Endothelial cell of umbilical vein (primary cell): ENCODE results near the gene MTARC2. TPM values are rescaled to one million over a fixed set of nuclear protein-coding genes. Genes with fewer than 3 reads are reported as not detected.

Source experiments
- BruUV-seq: library from RNA; stranded (reverse); fragments of 400-500 nt; replicated peaks from 2 replicates; lab custom pipeline; 2021; lab: Mats Ljungman, UMichigan
- CTCF ChIA-PET: fragments of 300-600, 350-600 bp; sonication (Branson Sonifier 250); formaldehyde crosslinking; loops from one replicate; lab custom pipeline; 2021; ENCODE audit warnings: antibody characterized with exemption, inconsistent platforms; lab: Charles Lee
- POLR2A ChIA-PET: fragments of 300-600, 350-600 bp; sonication (Branson Sonifier 250); formaldehyde crosslinking; loops from one replicate; lab custom pipeline; 2021; ENCODE audit warnings: antibody characterized with exemption, inconsistent platforms; lab: Charles Lee
- DNase-seq: peaks from one replicate; pipeline ENCODE4 v3.0.0-alpha.2; 2011; ENCODE audit warnings: low read depth, low spot score
- FAIRE-seq: peaks from 2 replicates; lab custom pipeline; 2011; peaks lifted over from hg19 to GRCh38; lab: Jason Lieb, UNC
- H2AFZ ChIP-seq: 2 replicates; pipeline ENCODE4 v1.6.0; 2012; ENCODE audit warnings: low read depth, low read length, control low read depth, inconsistent platforms
- H3K27ac ChIP-seq: 2 replicates; pipeline ENCODE4 v1.5.1; 2011; ENCODE audit warnings: low read depth, mild to moderate bottlenecking, control low read depth, low read length, moderate library complexity; ENCODE audit not compliant: insufficient read depth
- H3K27me3 ChIP-seq, 2 experiments: 2 replicates each; pipeline versions ENCODE4 v1.6.0 to v1.6.1; 2011; ENCODE audit warnings: low read length in 2 of 2, mixed read lengths in 1 of 2; ENCODE audit not compliant: control insufficient read depth in 2 of 2, insufficient read depth in 2 of 2
- H3K36me3 ChIP-seq, 2 experiments: 2 replicates in 1 of 2; 3 replicates in 1 of 2; pipeline ENCODE4 v1.5.1; 2011; ENCODE audit warnings: low read length in 2 of 2, mild to moderate bottlenecking in 1 of 2, moderate library complexity in 1 of 2; ENCODE audit not compliant: control insufficient read depth in 2 of 2, insufficient read depth in 2 of 2; ENCODE audit errors: extremely low read depth in 1 of 2
- H3K4me1 ChIP-seq: 3 replicates; pipeline ENCODE4 v1.5.1; 2011; ENCODE audit warnings: mild to moderate bottlenecking, low read length; ENCODE audit not compliant: control insufficient read depth, insufficient read depth; ENCODE audit errors: extremely low read depth
- H3K4me2 ChIP-seq: 2 replicates; pipeline ENCODE4 v1.6.1; 2011; ENCODE audit warnings: low read length, control low read depth, mixed read lengths; ENCODE audit not compliant: insufficient read depth
- H3K4me3 ChIP-seq, 3 experiments: fragments of 200-600 bp in 1 of 3; sonication (generic), shearing (Covaris generic) in 1 of 3; replicated peaks in 1 of 3; 2 replicates each; pipeline ENCODE4 v1.5.1; 2011 to 2016; ENCODE audit warnings: control low read depth in 3 of 3, low read length in 3 of 3, mild to moderate bottlenecking in 2 of 3, inconsistent platforms in 1 of 3, low read depth in 1 of 3, moderate library complexity in 1 of 3; ENCODE audit not compliant: insufficient read depth in 1 of 3
- H3K79me2 ChIP-seq: 2 replicates; pipeline ENCODE4 v1.6.0; 2012; ENCODE audit warnings: low read length, inconsistent platforms; ENCODE audit not compliant: control insufficient read depth, insufficient read depth
- H3K9ac ChIP-seq: replicated peaks from 2 replicates; pipeline ENCODE3; 2011; ENCODE audit warnings: low read length, control low read depth; ENCODE audit not compliant: insufficient read depth; ENCODE audit errors: extremely low read depth
- H3K9me1 ChIP-seq: replicated peaks from 3 replicates; pipeline ENCODE4 v1.6.0; 2011; ENCODE audit warnings: mild to moderate bottlenecking, low read length; ENCODE audit not compliant: control insufficient read depth, insufficient read depth; ENCODE audit errors: extremely low read depth
- H3K9me3 ChIP-seq: replicated peaks from 2 replicates; pipeline ENCODE4 v1.5.1; 2012; ENCODE audit warnings: low read length, inconsistent platforms; ENCODE audit not compliant: control insufficient read depth, insufficient read depth
- H4K20me1 ChIP-seq: replicated peaks from 2 replicates; pipeline ENCODE3; 2011; ENCODE audit warnings: mild to moderate bottlenecking, low read length; ENCODE audit not compliant: control insufficient read depth, insufficient read depth; ENCODE audit errors: extremely low read depth
- FOS ChIP-seq: IDR thresholded peaks from 2 replicates; pipeline ENCODE4 v1.6.1; 2011; ENCODE audit warnings: mild to moderate bottlenecking, low read length, moderate library complexity, borderline replicate concordance; ENCODE audit not compliant: insufficient read depth
- GATA2 ChIP-seq: IDR thresholded peaks from 2 replicates; pipeline ENCODE4 v1.7.0; 2011; ENCODE audit warnings: low read depth, mild to moderate bottlenecking, moderate library complexity, mixed read lengths, low read length; ENCODE audit not compliant: insufficient read length, insufficient read depth
- JUN ChIP-seq: IDR thresholded peaks from 2 replicates; pipeline ENCODE4 v1.6.1; 2011; ENCODE audit warnings: borderline replicate concordance, low read depth; ENCODE audit not compliant: insufficient read length, insufficient read depth
- POLR2A ChIP-seq: IDR thresholded peaks from 2 replicates; pipeline ENCODE4 v1.6.1; 2012; ENCODE audit warnings: low read depth, mild to moderate bottlenecking, control low read depth, low read length
- POLR2AphosphoS5 ChIP-seq: IDR thresholded peaks from 2 replicates; pipeline ENCODE4 v1.6.1; 2012; ENCODE audit warnings: low read depth, mild to moderate bottlenecking, control low read depth, low read length, moderate library complexity; ENCODE audit not compliant: insufficient read depth
- dilution Hi-C: fragments of 300-500 bp; cut with MboI; formaldehyde crosslinking; loops from one replicate; pipeline ENCODE4 v1.15.0; 2019; ENCODE audit warnings: low sequenced_read_pairs; ENCODE audit not compliant: extremely low pct_ligation_motif_present
- intact Hi-C: fragments of 100-400 bp; cut with micrococcal nuclease; formaldehyde crosslinking; loops from one replicate; pipeline ENCODE4 v1.10.0; 2022
- polyA plus RNA-seq, 4 experiments: library from polyadenylated mRNA; depleted of rRNA in 3 of 4; stranded (reverse) in 3 of 4; unstranded in 1 of 4; fragments of >200 nt; gene quantifications; 2 replicates each; pipeline versions ENCODE4 v1.2.1 to v1.2.3, GENCODE V29; 2011 to 2012; ENCODE audit warnings: missing spikeins in 1 of 4
- total RNA-seq: library from RNA; stranded (reverse); gene quantifications from 2 replicates; pipeline ENCODE4 v1.2.3, GENCODE V29; 2021
- TF ChIP-seq, protein P1 (sequence below), 2 donors: IDR thresholded peaks; 1 replicate in 1 of 2; 2 replicates in 1 of 2; pipeline ENCODE4 v1.5.1; 2011; ENCODE audit warnings: low read length in 2 of 2, mild to moderate bottlenecking in 2 of 2, moderate library complexity in 2 of 2, control low read depth in 1 of 2, inconsistent platforms in 1 of 2, low read depth in 1 of 2; ENCODE audit not compliant: insufficient read depth in 1 of 2; ENCODE audit errors: extremely low read depth in 1 of 2
- TF ChIP-seq, protein P2 (sequence below): IDR thresholded peaks from 2 replicates; pipeline ENCODE4 v1.6.1; 2011; ENCODE audit not compliant: insufficient read depth, insufficient read length

Gene MTARC2
- total and polyA plus RNA-seq, 2 donors (not counting 3 experiments of a cell fraction or from before 2014, with no cell fraction given), result 9.8 to 14.1 TPM

DNA sequence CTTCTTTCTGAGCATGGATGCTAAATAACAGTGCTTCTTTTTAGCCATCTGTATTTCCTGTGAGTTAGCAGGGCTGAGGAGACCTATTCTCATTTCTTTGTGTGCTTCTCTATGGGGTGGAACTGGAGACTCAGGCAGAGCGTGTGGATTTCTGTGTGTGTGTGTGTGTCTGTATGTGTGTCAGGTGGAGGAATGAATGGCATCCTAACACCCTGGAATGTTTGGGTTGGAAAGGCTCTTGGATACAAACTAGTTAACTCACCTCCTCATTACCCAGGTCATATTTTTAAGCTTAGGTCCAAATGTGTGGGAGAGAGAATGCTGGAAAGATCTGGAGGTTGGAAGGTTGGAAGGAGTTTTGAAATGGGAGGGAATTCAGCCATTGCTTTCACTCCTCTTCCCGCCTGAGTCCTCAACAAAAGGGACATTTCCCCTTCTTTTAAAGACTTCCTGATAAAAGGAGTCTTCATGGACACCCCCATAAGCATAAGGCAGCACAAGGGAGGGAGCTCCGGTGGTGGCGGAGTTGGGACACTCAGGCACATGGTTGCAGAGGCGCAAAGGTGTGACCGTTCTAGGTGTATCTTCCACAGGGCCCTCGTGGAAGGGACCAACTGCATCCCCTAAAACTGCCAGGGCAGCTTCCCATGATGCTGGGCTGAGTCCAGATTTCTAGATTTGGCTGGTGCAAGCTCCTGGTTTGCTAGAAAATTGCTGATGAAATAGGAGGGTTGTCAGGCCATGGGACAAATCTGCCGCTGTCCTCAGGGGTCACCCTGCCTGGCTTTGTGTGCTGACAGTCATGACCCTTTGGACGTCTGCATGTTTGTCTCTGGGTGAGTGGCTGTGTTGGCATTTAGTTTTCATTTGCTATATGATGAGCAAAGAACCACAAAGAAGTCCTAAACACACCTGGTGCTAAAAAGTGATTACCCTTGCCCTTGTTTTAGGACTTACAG, 76.2 kb downstream of the MTARC2 start:
- Histone ChIP-seq H3K9me3 (no peaks in the 10 kb centered on the region), H4K20me1 (no peaks in the 10 kb centered on the region), H2AFZ (no peak overlapping the region), H3K79me2 (no peaks in the 10 kb centered on the region), H3K27ac (no peak overlapping the region), H3K36me3 (no peaks in the 10 kb centered on the region), H3K4me3 (no peak overlapping the region), H3K4me2 (no peak overlapping the region), H3K4me1 (peaks cover 4% of the 10 kb centered on the region), H3K27me3 (no peaks in the 10 kb centered on the region), H3K9me1 (no peaks in the 10 kb centered on the region), H3K9ac (no peak overlapping the region)
- no peak for TF ChIP-seq FOS
- TF ChIP-seq GATA2, result no peak
- TF ChIP-seq, protein P1, sequence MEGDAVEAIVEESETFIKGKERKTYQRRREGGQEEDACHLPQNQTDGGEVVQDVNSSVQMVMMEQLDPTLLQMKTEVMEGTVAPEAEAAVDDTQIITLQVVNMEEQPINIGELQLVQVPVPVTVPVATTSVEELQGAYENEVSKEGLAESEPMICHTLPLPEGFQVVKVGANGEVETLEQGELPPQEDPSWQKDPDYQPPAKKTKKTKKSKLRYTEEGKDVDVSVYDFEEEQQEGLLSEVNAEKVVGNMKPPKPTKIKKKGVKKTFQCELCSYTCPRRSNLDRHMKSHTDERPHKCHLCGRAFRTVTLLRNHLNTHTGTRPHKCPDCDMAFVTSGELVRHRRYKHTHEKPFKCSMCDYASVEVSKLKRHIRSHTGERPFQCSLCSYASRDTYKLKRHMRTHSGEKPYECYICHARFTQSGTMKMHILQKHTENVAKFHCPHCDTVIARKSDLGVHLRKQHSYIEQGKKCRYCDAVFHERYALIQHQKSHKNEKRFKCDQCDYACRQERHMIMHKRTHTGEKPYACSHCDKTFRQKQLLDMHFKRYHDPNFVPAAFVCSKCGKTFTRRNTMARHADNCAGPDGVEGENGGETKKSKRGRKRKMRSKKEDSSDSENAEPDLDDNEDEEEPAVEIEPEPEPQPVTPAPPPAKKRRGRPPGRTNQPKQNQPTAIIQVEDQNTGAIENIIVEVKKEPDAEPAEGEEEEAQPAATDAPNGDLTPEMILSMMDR (IDR thresholded peaks at IDR 0.05; ENCODE audit: extremely low read depth in 1 of 2, insufficient read depth in 1 of 2, low read depth in 1 of 2, low read length in 2 of 2), result no peak
- no peak for TF ChIP-seq POLR2AphosphoS5
- TF ChIP-seq, protein P2, sequence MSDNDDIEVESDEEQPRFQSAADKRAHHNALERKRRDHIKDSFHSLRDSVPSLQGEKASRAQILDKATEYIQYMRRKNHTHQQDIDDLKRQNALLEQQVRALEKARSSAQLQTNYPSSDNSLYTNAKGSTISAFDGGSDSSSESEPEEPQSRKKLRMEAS, result no peak
- no peak for TF ChIP-seq JUN
- no peak for TF ChIP-seq POLR2A
- DNase-seq (no peak), FAIRE-seq (no peak)
- POLR2A ChIA-PET, result no interaction called here
- CTCF ChIA-PET, result no interaction called here
- no TSS peak for BruUV-seq
- intact Hi-C loops (no loop called here), dilution Hi-C loops (no loop called here)
